Measurements from ENCODE around the gene AMOTL1. TPM values are rescaled to one million over a fixed set of nuclear protein-coding genes. Genes with fewer than 3 reads are reported as not detected.
"Not testable (repeated sequence)": the region's sequence is repeated elsewhere in the genome, so short reads cannot be mapped to it uniquely, and the experiment has no call there.

Gene AMOTL1
- total RNA-seq, 4 donors from 2014 or later = 47.2 to 91.6 (median 66.9) TPM

DNA sequence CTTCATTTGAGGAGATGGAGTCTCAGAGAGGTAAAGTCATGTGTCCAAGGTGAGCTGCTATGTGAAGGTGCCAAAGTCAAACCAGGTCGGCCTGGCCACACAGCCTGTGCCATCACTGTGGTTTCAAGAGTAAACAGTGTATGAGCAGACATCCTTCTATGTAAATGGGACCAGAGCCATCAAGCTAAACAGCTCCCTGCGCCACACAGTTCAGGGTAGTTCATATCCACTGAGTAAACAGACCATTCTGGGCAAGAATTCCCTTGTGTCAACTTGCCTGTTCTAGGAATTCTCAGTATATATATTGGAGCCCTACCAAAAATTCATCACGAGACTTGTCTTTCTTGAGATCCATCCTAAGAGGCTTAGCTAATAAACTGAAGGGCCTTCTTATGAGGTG, 77.5 kb downstream of the AMOTL1 start:
- TF ChIP-seq, protein P1, sequence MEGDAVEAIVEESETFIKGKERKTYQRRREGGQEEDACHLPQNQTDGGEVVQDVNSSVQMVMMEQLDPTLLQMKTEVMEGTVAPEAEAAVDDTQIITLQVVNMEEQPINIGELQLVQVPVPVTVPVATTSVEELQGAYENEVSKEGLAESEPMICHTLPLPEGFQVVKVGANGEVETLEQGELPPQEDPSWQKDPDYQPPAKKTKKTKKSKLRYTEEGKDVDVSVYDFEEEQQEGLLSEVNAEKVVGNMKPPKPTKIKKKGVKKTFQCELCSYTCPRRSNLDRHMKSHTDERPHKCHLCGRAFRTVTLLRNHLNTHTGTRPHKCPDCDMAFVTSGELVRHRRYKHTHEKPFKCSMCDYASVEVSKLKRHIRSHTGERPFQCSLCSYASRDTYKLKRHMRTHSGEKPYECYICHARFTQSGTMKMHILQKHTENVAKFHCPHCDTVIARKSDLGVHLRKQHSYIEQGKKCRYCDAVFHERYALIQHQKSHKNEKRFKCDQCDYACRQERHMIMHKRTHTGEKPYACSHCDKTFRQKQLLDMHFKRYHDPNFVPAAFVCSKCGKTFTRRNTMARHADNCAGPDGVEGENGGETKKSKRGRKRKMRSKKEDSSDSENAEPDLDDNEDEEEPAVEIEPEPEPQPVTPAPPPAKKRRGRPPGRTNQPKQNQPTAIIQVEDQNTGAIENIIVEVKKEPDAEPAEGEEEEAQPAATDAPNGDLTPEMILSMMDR (IDR thresholded peaks at IDR 0.05) = no peak
- no peak for TF ChIP-seq POLR2A (IDR thresholded peaks at IDR 0.05)
- intact Hi-C loops (cut with DNase I) = no loop called here
- Histone ChIP-seq H3K27ac (peak overlapping the region; percentile 7 to 57 (median 50)), H3K27me3 (no peaks in the 10 kb centered on the region), H3K4me3 (no peak overlapping the region), H3K9me3 (no peaks in the 10 kb centered on the region), H3K4me1 (peaks cover 0 to 37% (median 7%) of the 10 kb centered on the region in 3 donors), H3K36me3 (peaks cover 0 to 61% (median 0%) of the 10 kb centered on the region in 3 donors)
- WGBS, 2 donors = 26 to 33% methylated on average over 3 of the region's 3 CpGs
- DNase-seq = no peak

DNA sequence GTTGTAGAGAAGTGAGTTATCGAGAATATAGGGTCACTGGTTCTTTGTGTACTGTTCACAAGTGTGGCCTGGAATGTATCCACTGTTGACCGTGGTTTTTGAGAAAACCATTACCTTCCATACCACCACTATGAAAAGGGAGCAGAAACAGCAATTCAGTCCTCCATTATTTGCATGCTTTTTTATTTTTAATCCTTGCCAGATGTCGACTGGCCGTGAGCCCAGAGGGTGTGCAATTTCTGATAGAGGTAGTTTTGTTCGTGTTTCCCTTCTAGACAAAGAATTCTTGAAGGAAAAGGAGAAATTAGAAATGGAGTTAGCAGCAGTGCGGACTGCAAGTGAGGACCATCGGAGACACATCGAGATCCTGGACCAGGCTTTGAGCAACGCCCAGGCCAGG, 81.7 kb downstream of the AMOTL1 start:
- TF ChIP-seq, protein P1 (IDR thresholded peaks at IDR 0.05) = no peak
- TF ChIP-seq POLR2A (IDR thresholded peaks at IDR 0.05) = no peak
- no peak for DNase-seq
- Histone ChIP-seq H3K9me3 (no peaks in the 10 kb centered on the region), H3K27ac (peak overlapping the region in 1 of 4 donors; percentile 77), H3K36me3 (peaks cover 0 to 63% (median 14%) of the 10 kb centered on the region in 3 donors), H3K4me3 (no peak overlapping the region), H3K27me3 (no peaks in the 10 kb centered on the region), H3K4me1 (peaks cover 0 to 54% (median 7%) of the 10 kb centered on the region in 3 donors)
- WGBS, 2 donors = 45 to 54% methylated on average over 8 to 9 of the region's 9 CpGs
- intact Hi-C loops (cut with DNase I) = no loop called here

DNA sequence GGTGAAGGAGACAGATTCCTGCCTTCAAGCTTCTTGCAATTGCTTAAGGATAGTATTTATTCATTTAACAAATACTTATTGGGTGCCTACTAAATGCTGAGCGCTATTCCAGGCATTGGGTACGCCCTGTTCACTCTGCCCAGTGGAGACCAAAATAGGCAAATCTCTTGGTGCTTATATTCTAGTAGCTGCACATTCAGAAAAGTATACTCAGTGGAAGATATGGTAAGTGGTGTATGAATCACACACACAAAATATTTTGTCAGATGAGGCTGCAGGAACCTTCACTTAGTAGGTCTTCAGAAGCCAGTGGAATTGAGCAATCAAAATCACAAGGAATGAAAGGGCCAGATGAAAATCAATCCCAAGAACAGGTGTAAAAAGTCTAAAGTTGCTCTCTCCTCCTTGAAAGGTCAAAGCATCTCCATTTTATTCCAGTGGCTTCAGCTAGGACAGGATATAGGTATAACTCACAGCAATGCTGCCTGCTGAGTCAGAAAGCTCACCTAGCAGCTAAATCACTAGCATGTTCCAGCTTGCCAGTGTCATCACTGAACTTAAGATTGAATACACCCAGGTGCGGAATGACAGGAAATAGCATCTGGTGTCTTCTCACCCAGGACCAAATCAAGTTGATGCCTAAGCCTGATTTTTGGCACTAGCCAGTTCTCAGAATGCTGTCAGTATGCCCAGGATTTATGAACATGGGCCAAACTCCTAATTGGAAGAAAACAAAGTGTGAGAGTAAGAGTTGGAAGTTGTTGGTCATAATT, 83.9 kb downstream of the AMOTL1 start:
- peaks cover 0 to 74% (median 20%) of the 10 kb centered on the region in 3 donors for H3K36me3 ChIP-seq
- H3K4me3 ChIP-seq = no peak overlapping the region
- H3K4me1 ChIP-seq = peaks cover 0 to 46% (median 0%) of the 10 kb centered on the region in 3 donors
- TF ChIP-seq, protein P1 (IDR thresholded peaks at IDR 0.05) = no peak
- TF ChIP-seq POLR2A (IDR thresholded peaks at IDR 0.05) = no peak
- no peaks in the 10 kb centered on the region for H3K27me3 ChIP-seq
- no peaks in the 10 kb centered on the region for H3K9me3 ChIP-seq
- no peak for DNase-seq
- 44 to 70% methylated on average over 3 of the region's 3 CpGs for WGBS, 2 donors
- peak overlapping the region; percentile 33 to 77 (median 52) for H3K27ac ChIP-seq
- intact Hi-C loops (cut with DNase I) = no loop called here

DNA sequence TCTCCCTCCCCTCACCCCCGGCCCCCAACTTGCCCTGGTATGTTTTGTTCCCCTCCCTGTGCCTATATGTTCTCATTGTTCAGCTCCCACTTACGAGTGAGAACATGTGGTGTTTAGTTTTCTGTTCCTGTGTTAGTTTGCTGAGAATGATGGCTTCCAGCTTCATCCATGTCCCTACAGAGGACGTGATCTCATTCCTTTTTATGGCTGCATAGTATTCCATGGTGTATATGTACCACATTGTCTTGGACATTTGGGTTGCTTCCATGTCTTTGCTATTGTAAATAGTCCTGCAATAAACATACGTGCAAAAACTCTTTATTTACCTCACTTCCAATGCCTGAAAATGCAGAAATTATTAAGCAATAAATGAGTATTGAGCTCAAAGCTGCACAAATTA, 85.1 kb downstream of the AMOTL1 start:
- 84 to 86% methylated on average over 4 of the region's 4 CpGs for WGBS, 2 donors
- intact Hi-C loops (cut with DNase I); H3K4me3 ChIP-seq; H3K27ac ChIP-seq; DNase-seq; H3K27me3 ChIP-seq; H3K9me3 ChIP-seq: not testable (repeated sequence)
- H3K4me1 ChIP-seq = peaks cover 0 to 58% (median 6%) of the 10 kb centered on the region in 3 donors
- peaks cover 0 to 82% (median 20%) of the 10 kb centered on the region in 3 donors for H3K36me3 ChIP-seq

DNA sequence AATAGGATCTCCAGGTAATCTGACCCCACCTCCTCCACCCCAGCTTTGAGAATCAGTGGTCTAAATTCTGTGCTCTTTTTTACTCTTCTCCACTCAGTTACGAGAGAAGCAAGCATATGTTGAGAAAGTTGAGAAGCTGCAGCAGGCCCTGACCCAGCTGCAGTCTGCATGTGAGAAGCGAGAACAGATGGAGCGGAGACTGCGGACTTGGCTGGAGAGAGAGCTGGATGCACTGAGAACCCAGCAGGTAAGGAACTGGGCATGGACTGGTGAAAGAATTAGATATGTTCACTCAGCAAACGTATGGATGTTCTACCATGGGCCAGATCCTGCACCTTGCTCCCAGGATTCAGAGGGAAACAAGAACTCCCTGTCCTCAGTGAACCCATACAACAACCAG, 85.7 kb downstream of the AMOTL1 start:
- DNase-seq = no peak
- Histone ChIP-seq H3K27ac (no peak overlapping the region), H3K9me3 (no peaks in the 10 kb centered on the region), H3K4me3 (no peak overlapping the region), H3K4me1 (peaks cover 0 to 61% (median 6%) of the 10 kb centered on the region in 3 donors), H3K27me3 (no peaks in the 10 kb centered on the region), H3K36me3 (peaks cover 0 to 82% (median 20%) of the 10 kb centered on the region in 3 donors)
- 81 to 95% methylated on average over 5 of the region's 5 CpGs for WGBS, 2 donors
- TF ChIP-seq POLR2A (IDR thresholded peaks at IDR 0.05) = no peak
- TF ChIP-seq, protein P1 (IDR thresholded peaks at IDR 0.05) = no peak
- intact Hi-C loops (cut with DNase I) = no loop called here

All from esophagus squamous epithelium (tissue), 5 donors.